ENCODE measurements around the gene EDAR. TPM values are rescaled to one million over a fixed set of nuclear protein-coding genes. Genes with fewer than 3 reads are reported as not detected.

The EDAR gene
- total RNA-seq, 4 donors from 2014 or later: 0.72 to 7.1 (median 4.2) TPM

DNA sequence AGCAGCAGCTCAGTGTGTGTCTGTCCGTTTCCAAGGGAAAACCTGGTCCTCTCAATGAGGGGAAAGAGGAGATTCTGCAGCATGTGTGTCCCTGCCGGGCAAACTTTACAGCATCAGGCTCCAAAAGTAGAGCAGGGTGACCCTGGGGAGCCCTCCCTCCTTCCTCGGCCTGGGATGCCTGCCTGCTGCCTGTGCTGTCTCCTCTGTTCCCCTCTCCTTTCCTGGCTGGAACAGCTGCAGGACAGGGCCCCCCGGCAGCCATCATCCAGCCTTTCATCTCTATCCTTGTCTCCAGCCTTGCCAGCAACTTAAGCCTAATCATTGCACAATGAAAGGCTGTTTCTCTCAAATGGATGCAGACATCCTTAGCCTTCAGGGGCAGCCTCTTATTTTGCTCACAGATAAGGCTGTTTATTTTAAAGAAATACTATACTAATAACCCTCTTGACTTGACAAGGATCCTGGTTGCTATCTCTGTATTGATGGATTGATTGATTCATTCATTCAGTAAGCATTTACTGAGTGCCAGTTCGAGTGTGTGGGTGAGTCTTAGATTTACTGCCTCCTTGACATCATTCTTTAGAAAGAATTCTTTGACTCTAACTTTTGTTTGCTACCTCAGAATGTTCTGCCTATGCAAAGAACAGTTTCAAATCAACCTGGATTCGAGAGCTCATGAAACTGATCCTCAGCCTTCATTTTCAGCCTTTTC is 40.6 kb upstream of the EDAR start:
- peak in 1 of 2 donors; percentile 74 for DNase-seq (ENCODE audit: low spot score in 2 of 2)
- no peak overlapping the region for H3K4me3 ChIP-seq (ENCODE audit: low read depth, poor library complexity, severe bottlenecking)
- TF ChIP-seq POLR2A (IDR thresholded peaks at IDR 0.05): no peak
- TF ChIP-seq, protein P1, sequence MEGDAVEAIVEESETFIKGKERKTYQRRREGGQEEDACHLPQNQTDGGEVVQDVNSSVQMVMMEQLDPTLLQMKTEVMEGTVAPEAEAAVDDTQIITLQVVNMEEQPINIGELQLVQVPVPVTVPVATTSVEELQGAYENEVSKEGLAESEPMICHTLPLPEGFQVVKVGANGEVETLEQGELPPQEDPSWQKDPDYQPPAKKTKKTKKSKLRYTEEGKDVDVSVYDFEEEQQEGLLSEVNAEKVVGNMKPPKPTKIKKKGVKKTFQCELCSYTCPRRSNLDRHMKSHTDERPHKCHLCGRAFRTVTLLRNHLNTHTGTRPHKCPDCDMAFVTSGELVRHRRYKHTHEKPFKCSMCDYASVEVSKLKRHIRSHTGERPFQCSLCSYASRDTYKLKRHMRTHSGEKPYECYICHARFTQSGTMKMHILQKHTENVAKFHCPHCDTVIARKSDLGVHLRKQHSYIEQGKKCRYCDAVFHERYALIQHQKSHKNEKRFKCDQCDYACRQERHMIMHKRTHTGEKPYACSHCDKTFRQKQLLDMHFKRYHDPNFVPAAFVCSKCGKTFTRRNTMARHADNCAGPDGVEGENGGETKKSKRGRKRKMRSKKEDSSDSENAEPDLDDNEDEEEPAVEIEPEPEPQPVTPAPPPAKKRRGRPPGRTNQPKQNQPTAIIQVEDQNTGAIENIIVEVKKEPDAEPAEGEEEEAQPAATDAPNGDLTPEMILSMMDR (IDR thresholded peaks at IDR 0.05): no peak
- 82 to 85% methylated on average over 6 of the region's 6 CpGs for WGBS, 2 donors
- intact Hi-C loops (cut with DNase I; ENCODE audit: low total_unique reads): no loop called here

DNA sequence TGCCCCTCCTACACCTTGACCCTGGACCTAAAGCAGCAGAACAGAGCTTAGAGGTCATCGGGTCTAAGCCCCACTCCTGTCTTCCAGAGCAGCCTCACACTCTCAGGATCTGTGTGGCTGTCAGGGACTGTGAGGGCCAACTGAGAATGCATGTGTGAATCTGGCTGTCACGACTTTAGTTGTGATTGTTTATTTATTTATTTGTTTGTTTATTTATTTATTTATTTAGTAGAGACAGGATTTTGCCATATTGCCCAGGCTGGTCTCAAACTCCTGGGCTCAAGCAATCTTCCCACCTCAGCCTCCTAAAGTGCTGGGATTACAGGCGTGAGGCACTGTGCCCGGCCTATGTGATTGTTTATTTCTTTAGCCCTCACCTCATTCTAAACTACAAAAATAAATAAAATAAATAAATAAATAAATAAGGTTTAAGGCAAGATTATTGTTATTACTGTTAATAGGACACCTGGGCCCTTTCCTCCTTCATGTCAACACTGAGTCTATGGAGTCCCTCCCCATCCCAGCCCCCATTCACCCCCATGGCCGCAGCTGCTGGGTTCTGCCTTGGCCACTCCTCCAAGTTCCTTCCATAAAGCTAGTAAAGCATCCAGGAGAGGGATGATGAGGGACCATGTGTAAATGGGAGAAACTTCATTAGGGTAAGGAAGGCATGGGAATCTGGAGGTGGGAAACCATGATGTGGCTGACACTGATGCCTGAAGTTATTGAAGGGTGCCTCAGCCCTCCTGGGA is 39.9 kb upstream of the EDAR start:
- intact Hi-C loops (cut with DNase I; ENCODE audit: low total_unique reads): no loop called here
- TF ChIP-seq POLR2A (IDR thresholded peaks at IDR 0.05): no peak
- TF ChIP-seq, protein P1 (IDR thresholded peaks at IDR 0.05): no peak
- no peak overlapping the region for H3K4me3 ChIP-seq (ENCODE audit: low read depth, poor library complexity, severe bottlenecking)
- peak in 1 of 2 donors; percentile 68 for DNase-seq (ENCODE audit: low spot score in 2 of 2)
- WGBS, 2 donors: 84 to 91% methylated on average over 5 of the region's 5 CpGs

GRCh38 chr2:109028277-109028676 is 39.3 kb upstream of the EDAR start:
- TF ChIP-seq, protein P1 (IDR thresholded peaks at IDR 0.05): no peak
- no peak for TF ChIP-seq POLR2A (IDR thresholded peaks at IDR 0.05)
- intact Hi-C loops (cut with DNase I; ENCODE audit: low total_unique reads): no loop called here
- 81 to 83% methylated on average over 5 to 6 of the region's 6 CpGs for WGBS, 2 donors
- no peak overlapping the region for H3K4me3 ChIP-seq (ENCODE audit: low read depth, poor library complexity, severe bottlenecking)
- peak in 1 of 2 donors; percentile 34 for DNase-seq (ENCODE audit: low spot score in 2 of 2)

DNA sequence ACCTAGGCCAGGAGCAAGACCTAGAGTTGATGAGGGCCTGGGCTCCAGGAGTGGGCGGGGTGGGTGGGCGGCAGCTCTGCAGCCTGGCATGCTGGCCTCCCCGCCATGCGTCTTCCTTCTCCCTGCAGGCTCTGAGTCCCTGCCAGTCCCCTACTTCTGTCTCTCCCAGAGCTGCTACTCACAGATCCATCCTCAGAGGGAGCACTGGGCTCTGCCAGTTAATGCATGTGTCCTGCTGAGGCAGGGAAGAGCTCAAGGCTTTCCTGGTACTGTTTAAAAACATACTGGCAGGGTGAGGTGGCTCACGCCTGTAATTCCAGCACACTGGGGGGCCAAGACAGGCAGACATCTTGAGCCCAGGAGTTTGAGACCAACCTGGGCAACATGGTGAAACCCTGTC is 38.7 kb upstream of the EDAR start:
- intact Hi-C loops (cut with DNase I; ENCODE audit: low total_unique reads): no loop called here
- DNase-seq (ENCODE audit: low spot score in 2 of 2): peak in 1 of 2 donors; percentile 67
- WGBS, 2 donors: 79 to 91% methylated on average over 5 of the region's 5 CpGs
- TF ChIP-seq POLR2A (IDR thresholded peaks at IDR 0.05): no peak
- TF ChIP-seq, protein P1 (IDR thresholded peaks at IDR 0.05): no peak
- no peak overlapping the region for H3K4me3 ChIP-seq (ENCODE audit: low read depth, poor library complexity, severe bottlenecking)

DNA sequence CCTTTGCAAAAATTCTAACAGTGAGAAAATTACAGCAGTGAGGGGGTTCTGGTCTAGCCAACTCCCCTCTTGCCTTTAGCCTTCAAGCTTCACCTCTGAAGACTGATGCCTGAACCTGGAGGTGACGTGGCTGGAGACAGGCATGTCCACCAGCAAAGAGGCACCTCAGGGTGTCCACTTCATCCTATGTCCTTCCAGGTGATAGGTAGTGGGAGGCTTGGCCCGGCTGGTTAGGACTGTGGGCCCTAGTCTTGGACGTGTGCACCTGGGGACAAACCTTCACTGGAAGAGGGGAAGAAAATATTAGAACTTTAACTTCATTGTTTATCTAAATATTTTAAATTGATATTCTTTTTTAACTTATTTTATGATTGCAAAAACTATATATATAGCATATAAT is 35.5 kb upstream of the EDAR start:
- 91% methylated on average over 3 of the region's 3 CpGs for WGBS, 2 donors
- H3K4me3 ChIP-seq (ENCODE audit: low read depth, poor library complexity, severe bottlenecking): no peak overlapping the region
- intact Hi-C loops (cut with DNase I; ENCODE audit: low total_unique reads): no loop called here
- peak in 1 of 2 donors; percentile 52 for DNase-seq (ENCODE audit: low spot score in 2 of 2)
- TF ChIP-seq POLR2A (IDR thresholded peaks at IDR 0.05): no peak
- TF ChIP-seq, protein P1 (IDR thresholded peaks at IDR 0.05): no peak
